ENCODE data around the gene NDUFS8. TPM values are rescaled to one million over a fixed set of nuclear protein-coding genes. Genes with fewer than 3 reads are reported as not detected.

Gene NDUFS8
- total RNA-seq, 1 experiment from 2014 or later: 166 TPM

DNA sequence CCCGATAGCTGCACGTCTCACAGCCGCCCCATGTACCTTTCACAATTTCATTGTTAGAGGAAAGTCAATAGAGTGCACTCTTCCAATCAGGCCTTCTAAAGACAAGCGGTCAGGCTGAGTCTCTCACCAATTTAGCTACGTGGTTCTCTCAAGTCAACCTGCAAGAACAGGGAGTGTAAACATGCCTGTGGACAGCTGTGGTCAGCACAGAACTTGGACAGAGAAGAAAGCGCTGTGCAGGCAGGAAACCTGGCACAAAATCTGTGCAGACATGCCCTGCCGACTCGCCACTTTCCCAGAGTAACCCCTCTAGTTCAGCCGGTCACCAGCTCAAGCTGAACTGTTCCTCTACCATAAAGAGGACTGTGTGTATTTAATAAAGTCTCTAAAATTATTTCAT is 51.2 kb downstream of the NDUFS8 start:
- intact Hi-C loops (cut with micrococcal nuclease; ENCODE audit: unreplicated experiment): no loop called here
- no peak for DNase-seq
- Mint-ChIP-seq H3K27me3 (ENCODE audit: unreplicated experiment) (no peaks in the 10 kb centered on the region), H3K9me3 (ENCODE audit: low read depth, unreplicated experiment) (no peaks in the 10 kb centered on the region), H3K27ac (ENCODE audit: unreplicated experiment) (no peak overlapping the region), H3K36me3 (ENCODE audit: insufficient read depth, unreplicated experiment) (peaks cover 43% of the 10 kb centered on the region), H3K4me1 (ENCODE audit: low read depth, unreplicated experiment) (peaks cover 20% of the 10 kb centered on the region), H3K4me3 (ENCODE audit: low read depth, unreplicated experiment) (no peak overlapping the region)
- no TSS peak for BruUV-seq (replicated peaks)
- CTCF ChIA-PET: interaction anchor here (1.4 kb wide), 1 partner anchor 18 kb away, joined by 3 read pairs; no protein-coding TSS in a partner anchor
- TF ChIP-seq, protein P1, sequence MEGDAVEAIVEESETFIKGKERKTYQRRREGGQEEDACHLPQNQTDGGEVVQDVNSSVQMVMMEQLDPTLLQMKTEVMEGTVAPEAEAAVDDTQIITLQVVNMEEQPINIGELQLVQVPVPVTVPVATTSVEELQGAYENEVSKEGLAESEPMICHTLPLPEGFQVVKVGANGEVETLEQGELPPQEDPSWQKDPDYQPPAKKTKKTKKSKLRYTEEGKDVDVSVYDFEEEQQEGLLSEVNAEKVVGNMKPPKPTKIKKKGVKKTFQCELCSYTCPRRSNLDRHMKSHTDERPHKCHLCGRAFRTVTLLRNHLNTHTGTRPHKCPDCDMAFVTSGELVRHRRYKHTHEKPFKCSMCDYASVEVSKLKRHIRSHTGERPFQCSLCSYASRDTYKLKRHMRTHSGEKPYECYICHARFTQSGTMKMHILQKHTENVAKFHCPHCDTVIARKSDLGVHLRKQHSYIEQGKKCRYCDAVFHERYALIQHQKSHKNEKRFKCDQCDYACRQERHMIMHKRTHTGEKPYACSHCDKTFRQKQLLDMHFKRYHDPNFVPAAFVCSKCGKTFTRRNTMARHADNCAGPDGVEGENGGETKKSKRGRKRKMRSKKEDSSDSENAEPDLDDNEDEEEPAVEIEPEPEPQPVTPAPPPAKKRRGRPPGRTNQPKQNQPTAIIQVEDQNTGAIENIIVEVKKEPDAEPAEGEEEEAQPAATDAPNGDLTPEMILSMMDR (IDR thresholded peaks at IDR 0.05; ENCODE audit: unreplicated experiment): no peak

DNA sequence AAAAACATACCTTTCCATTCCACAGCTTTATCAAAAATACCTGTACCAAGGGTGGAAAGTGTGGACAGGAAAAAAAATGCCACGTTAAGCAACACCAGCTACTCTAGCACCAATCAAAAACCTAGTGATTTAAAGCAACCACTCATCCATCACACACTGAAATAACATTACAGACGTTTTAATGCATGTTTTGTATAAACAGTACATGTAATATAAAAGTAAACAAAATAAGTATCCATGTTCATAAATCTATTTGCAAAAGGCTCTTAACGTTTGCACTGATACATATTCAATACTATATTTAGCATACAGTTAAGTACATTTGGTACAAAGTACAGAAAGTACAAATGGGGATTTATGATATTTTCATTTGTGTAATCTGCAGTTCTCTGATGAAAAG is 52.0 kb downstream of the NDUFS8 start:
- Mint-ChIP-seq H3K4me3 (ENCODE audit: low read depth, unreplicated experiment) (no peak overlapping the region), H3K27me3 (ENCODE audit: unreplicated experiment) (no peaks in the 10 kb centered on the region), H3K36me3 (ENCODE audit: insufficient read depth, unreplicated experiment) (peaks cover 39% of the 10 kb centered on the region), H3K9me3 (ENCODE audit: low read depth, unreplicated experiment) (no peaks in the 10 kb centered on the region), H3K4me1 (ENCODE audit: low read depth, unreplicated experiment) (peaks cover 12% of the 10 kb centered on the region), H3K27ac (ENCODE audit: unreplicated experiment) (no peak overlapping the region)
- no TSS peak for BruUV-seq (replicated peaks)
- CTCF ChIA-PET: interaction anchor here (1.4 kb wide), 1 partner anchor 17 kb away, joined by 3 read pairs; no protein-coding TSS in a partner anchor
- TF ChIP-seq, protein P1 (IDR thresholded peaks at IDR 0.05; ENCODE audit: unreplicated experiment): no peak
- DNase-seq: no peak
- intact Hi-C loops (cut with micrococcal nuclease; ENCODE audit: unreplicated experiment): no loop called here

DNA sequence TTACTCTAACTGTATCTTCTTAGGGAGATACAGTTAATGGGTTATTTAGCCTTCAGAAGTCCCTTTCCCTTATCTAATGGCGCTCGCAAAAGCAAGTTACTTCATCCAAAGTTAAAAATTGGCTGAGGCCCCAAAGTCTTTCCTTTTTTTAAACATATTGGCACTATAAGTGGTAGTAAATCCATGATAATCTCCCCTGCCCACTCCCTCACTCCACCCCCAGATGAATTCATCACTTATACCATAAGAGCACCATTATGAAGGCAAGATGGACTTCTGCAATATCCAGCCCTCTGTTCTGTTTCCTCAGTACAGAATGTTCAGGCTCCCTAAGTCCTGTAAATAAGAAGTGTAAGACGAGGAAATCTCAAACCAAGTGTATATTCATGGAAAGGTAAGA is 53.0 kb downstream of the NDUFS8 start:
- no peaks in the 10 kb centered on the region for H3K27me3 Mint-ChIP-seq (ENCODE audit: unreplicated experiment)
- no peak overlapping the region for H3K4me3 Mint-ChIP-seq (ENCODE audit: low read depth, unreplicated experiment)
- no peak for DNase-seq
- H3K27ac Mint-ChIP-seq (ENCODE audit: unreplicated experiment): no peak overlapping the region
- H3K36me3 Mint-ChIP-seq (ENCODE audit: insufficient read depth, unreplicated experiment): peaks cover 37% of the 10 kb centered on the region
- TF ChIP-seq, protein P1 (IDR thresholded peaks at IDR 0.05; ENCODE audit: unreplicated experiment): no peak
- H3K9me3 Mint-ChIP-seq (ENCODE audit: low read depth, unreplicated experiment): no peaks in the 10 kb centered on the region
- intact Hi-C loops (cut with micrococcal nuclease; ENCODE audit: unreplicated experiment): no loop called here
- CTCF ChIA-PET: interaction anchor here (0.7 kb wide), 1 partner anchor 12 kb away, joined by 12 read pairs; no protein-coding TSS in a partner anchor
- peaks cover 5% of the 10 kb centered on the region for H3K4me1 Mint-ChIP-seq (ENCODE audit: low read depth, unreplicated experiment)
- BruUV-seq (replicated peaks): no TSS peak

Small RNAs within 50 kb of the gene (microRNA-seq; reads per million reads assigned to microRNA genes)
- gene MIR4691: not detected
- gene MIR6753: not detected
- gene MIR7113: 2.8 reads per million

Other genes starting within 250 kb of the NDUFS8 start
- gene UNC93B1, start 26.6 kb upstream of the NDUFS8 start, total RNA-seq (2022): 71.2 and 92.6 TPM in 2 replicates
- gene ALDH3B1, start 20.4 kb upstream of the NDUFS8 start, total RNA-seq (2022): 41.6 and 68.2 TPM in 2 replicates
- gene TCIRG1, start 8.3 kb downstream of the NDUFS8 start, total RNA-seq (2022): 42.1 and 49.7 TPM in 2 replicates
- gene CHKA, start 90.7 kb downstream of the NDUFS8 start, total RNA-seq (2022): 100 and 104 TPM in 2 replicates
- gene KMT5B, start 182.6 kb downstream of the NDUFS8 start, total RNA-seq (2022): 31.3 and 39.2 TPM in 2 replicates
- 46.3 and 52.3 TPM in 2 replicates for gene C11orf24, start 241.3 kb downstream of the NDUFS8 start, total RNA-seq (2022)

Measured in Calu3 (cell line).